NCI-H1105 (cell line): Measurements from ENCODE around the gene TTYH1.

Experiments used
- DNase-seq: peaks from one replicate; lab custom pipeline; 2025; lab: John Stamatoyannopoulos, UW

Gene TTYH1

GRCh38 chr19:54481326-54481930 is 66.2 kb downstream of the TTYH1 start:
- peak; percentile 55 for DNase-seq

- DNase-seq: no peak
Observed at GRCh38 chr19:54482889-54483288, 67.6 kb downstream of the TTYH1 start.

GRCh38 chr19:54484451-54484850 is 69.2 kb downstream of the TTYH1 start:
- DNase-seq: no peak

- DNase-seq: no peak
Observed at GRCh38 chr19:54485851-54486250, 70.6 kb downstream of the TTYH1 start.
